ENCODE data around the gene OR6K3. TPM values are rescaled to one million over a fixed set of nuclear protein-coding genes. Genes with fewer than 3 reads are reported as not detected.
"Not testable (repeated sequence)": the region's sequence is repeated elsewhere in the genome, so short reads cannot be mapped to it uniquely, and the experiment has no call there.

Gene OR6K3
- total and polyA plus RNA-seq, 2 of the 13 experiments (the other 11 are each of a cell fraction or from before 2014, with no cell fraction given): not detected

DNA sequence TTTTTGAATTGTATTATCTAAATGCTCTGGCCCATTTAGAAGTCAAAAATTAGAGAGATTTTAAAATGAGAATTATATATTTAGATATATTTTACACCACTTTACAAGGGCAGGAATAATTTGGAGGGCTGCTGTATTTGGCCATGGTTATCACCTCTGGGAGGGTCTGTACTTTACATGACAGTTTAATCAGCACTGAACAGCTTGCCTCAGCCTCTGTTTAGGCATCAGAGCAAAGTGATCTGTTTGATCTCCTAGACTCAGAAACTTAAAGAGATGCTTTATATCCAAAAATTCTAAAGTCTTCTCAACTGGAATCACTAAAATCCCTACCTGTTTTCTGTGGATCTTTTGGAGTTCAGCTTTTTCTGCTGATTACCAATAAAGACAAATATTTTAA, 28.6 kb downstream of the OR6K3 start:
- CTCF ChIA-PET (ENCODE audit: low intra/inter-chr PET ratio, low total read pairs): no interaction called here
- Histone ChIP-seq H4K20me1 (ENCODE audit: insufficient read depth, low read length) (no peaks in the 10 kb centered on the region), H3K9ac (ENCODE audit: insufficient read depth, low read depth, low read length) (no peak overlapping the region), H2AFZ (ENCODE audit: low read length) (no peak overlapping the region), H3K9me3 (ENCODE audit: low read length) (no peaks in the 10 kb centered on the region), H3K79me2 (ENCODE audit: insufficient read depth, low read length) (no peaks in the 10 kb centered on the region), H3K36me3 (replicated peaks in 1 of 2; ENCODE audit: control insufficient read depth in 1 of 2, insufficient read depth in 2 of 2, low read length in 2 of 2) (no peaks in the 10 kb centered on the region), H3K4me1 (ENCODE audit: insufficient read depth, low read length) (no peaks in the 10 kb centered on the region), H3K27ac (ENCODE audit: extremely low read length, insufficient read depth, low read length) (no peak overlapping the region), H3K27me3 (ENCODE audit: control insufficient read depth in 1 of 2, insufficient read depth in 2 of 2, low read length in 2 of 2) (no peaks in the 10 kb centered on the region), H3K4me2 (ENCODE audit: low read depth, low read length) (no peak overlapping the region), H3K4me3 (replicated peaks in 1 of 3; ENCODE audit: insufficient read depth in 1 of 3, low read depth in 2 of 3, low read length in 3 of 3) (no peak overlapping the region)
- in situ Hi-C loops (cut with HindIII; ENCODE audit: extremely low pct_ligation_motif_present, low pct_unique_long_range_greater_than_20kb): no loop called here
- ATAC-seq: no peak
- DNase-seq (ENCODE audit: low spot score): no peak
- TF ChIP-seq FLYWCH1 (CRISPR knock-in tag; IDR thresholded peaks at IDR 0.05) (no peak), REPIN1 (CRISPR knock-in tag; IDR thresholded peaks at IDR 0.05; ENCODE audit: borderline replicate concordance, low read depth) (no peak)
- TF ChIP-seq, protein P1, sequence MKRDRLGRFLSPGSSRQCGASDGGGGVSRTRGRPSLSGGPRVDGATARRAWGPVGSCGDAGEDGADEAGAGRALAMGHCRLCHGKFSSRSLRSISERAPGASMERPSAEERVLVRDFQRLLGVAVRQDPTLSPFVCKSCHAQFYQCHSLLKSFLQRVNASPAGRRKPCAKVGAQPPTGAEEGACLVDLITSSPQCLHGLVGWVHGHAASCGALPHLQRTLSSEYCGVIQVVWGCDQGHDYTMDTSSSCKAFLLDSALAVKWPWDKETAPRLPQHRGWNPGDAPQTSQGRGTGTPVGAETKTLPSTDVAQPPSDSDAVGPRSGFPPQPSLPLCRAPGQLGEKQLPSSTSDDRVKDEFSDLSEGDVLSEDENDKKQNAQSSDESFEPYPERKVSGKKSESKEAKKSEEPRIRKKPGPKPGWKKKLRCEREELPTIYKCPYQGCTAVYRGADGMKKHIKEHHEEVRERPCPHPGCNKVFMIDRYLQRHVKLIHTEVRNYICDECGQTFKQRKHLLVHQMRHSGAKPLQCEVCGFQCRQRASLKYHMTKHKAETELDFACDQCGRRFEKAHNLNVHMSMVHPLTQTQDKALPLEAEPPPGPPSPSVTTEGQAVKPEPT (CRISPR knock-in tag; IDR thresholded peaks at IDR 0.05; ENCODE audit: low read depth): no peak
- POLR2A ChIA-PET: no interaction called here
- no peak for FAIRE-seq
- intact Hi-C loops (cut with micrococcal nuclease; ENCODE audit: unreplicated experiment): no loop called here
- no TSS peak for BruUV-seq (replicated peaks)

DNA sequence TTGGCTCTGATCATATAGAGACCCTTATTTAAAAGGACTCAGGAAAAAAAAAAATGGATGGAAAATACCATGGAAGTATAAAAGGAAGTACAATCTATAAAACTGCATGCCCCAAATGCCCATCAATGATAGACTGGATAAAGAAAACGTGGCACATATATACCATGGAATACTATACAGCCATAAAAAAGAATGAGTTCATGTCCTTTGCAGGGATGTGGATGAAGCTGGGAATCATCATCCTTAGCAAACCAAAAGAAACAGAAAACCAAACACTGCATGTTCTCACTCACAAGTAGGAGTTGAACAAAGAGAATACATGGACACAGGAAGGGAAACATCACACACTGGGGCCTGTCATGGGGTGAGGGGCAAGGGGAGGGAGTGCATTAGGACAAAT, 29.4 kb downstream of the OR6K3 start:
- H3K4me1 ChIP-seq (ENCODE audit: insufficient read depth, low read length); DNase-seq (ENCODE audit: low spot score); H3K27me3 ChIP-seq (ENCODE audit: control insufficient read depth in 1 of 2, insufficient read depth in 2 of 2, low read length in 2 of 2); H3K9me3 ChIP-seq (ENCODE audit: low read length); H2AFZ ChIP-seq (ENCODE audit: low read length); H3K79me2 ChIP-seq (ENCODE audit: insufficient read depth, low read length); FAIRE-seq; CTCF ChIA-PET (ENCODE audit: low intra/inter-chr PET ratio, low total read pairs); intact Hi-C loops (cut with micrococcal nuclease; ENCODE audit: unreplicated experiment); H3K4me3 ChIP-seq (replicated peaks in 1 of 3; ENCODE audit: insufficient read depth in 1 of 3, low read depth in 2 of 3, low read length in 3 of 3); H4K20me1 ChIP-seq (ENCODE audit: insufficient read depth, low read length); H3K27ac ChIP-seq (ENCODE audit: extremely low read length, insufficient read depth, low read length); BruUV-seq (replicated peaks); H3K9ac ChIP-seq (ENCODE audit: insufficient read depth, low read depth, low read length); H3K36me3 ChIP-seq (replicated peaks in 1 of 2; ENCODE audit: control insufficient read depth in 1 of 2, insufficient read depth in 2 of 2, low read length in 2 of 2); in situ Hi-C loops (cut with HindIII; ENCODE audit: extremely low pct_ligation_motif_present, low pct_unique_long_range_greater_than_20kb); H3K4me2 ChIP-seq (ENCODE audit: low read depth, low read length); ATAC-seq; POLR2A ChIA-PET: not testable (repeated sequence)
- WGBS (ENCODE audit: low lambda C conversion rate): 0% methylated on average over 1 of the region's 1 CpG
